Stimulated activated naive CD4-positive, alpha-beta T cell (primary cell): ENCODE data around the gene MPZL1.

Experiments used
- DNase-seq, 6 experiments: peaks; one replicate each; lab custom pipeline; 2025; lab: John Stamatoyannopoulos, UW

The MPZL1 gene

GRCh38 chr1:167721617-167722151, at the start of gene MPZL1:
Gene MPZL1 (plus strand): TSS chr1:167721982. CDS start chr1:167722152, 170 bp downstream.
- peak; percentile 75 to 91 (median 85) for DNase-seq

- DNase-seq = no peak
These were observed 49.0 kb upstream of the MPZL1 start for GRCh38 chr1:167672831-167673230.

GRCh38 chr1:167673265-167673664, 48.5 kb upstream of the MPZL1 start:
- no peak for DNase-seq

GRCh38 chr1:167674156-167674555, 47.6 kb upstream of the MPZL1 start:
- no peak for DNase-seq

GRCh38 chr1:167675440-167675839, 46.3 kb upstream of the MPZL1 start:
- DNase-seq = no peak

- DNase-seq = no peak
These were observed 45.4 kb upstream of the MPZL1 start for GRCh38 chr1:167676205-167676915.

GRCh38 chr1:167676916-167677848, 44.6 kb upstream of the MPZL1 start:
- DNase-seq = no peak

- DNase-seq = no peak
These were observed 43.4 kb upstream of the MPZL1 start for GRCh38 chr1:167678422-167678821.

- DNase-seq = no peak
These were observed 42.9 kb upstream of the MPZL1 start for GRCh38 chr1:167678838-167679237.

- no peak for DNase-seq
These were observed 42.1 kb upstream of the MPZL1 start for GRCh38 chr1:167679714-167680113.

- no peak for DNase-seq
These were observed 40.8 kb upstream of the MPZL1 start for GRCh38 chr1:167681024-167681423.

GRCh38 chr1:167681451-167682098, 40.2 kb upstream of the MPZL1 start:
- DNase-seq = no peak

GRCh38 chr1:167683226-167683625, 38.6 kb upstream of the MPZL1 start:
- no peak for DNase-seq

- no peak for DNase-seq
These were observed 37.9 kb upstream of the MPZL1 start for GRCh38 chr1:167683641-167684502.

GRCh38 chr1:167685844-167686243, 35.9 kb upstream of the MPZL1 start:
- no peak for DNase-seq

GRCh38 chr1:167687919-167688519, 33.8 kb upstream of the MPZL1 start:
- peak; percentile 48 to 83 (median 65) for DNase-seq

GRCh38 chr1:167689567-167689920, 32.2 kb upstream of the MPZL1 start:
- no peak for DNase-seq

GRCh38 chr1:167690053-167690452, 31.7 kb upstream of the MPZL1 start:
- no peak for DNase-seq

- no peak for DNase-seq
These were observed 28.2 kb upstream of the MPZL1 start for GRCh38 chr1:167693425-167694045.

- no peak for DNase-seq
These were observed 27.1 kb upstream of the MPZL1 start for GRCh38 chr1:167694691-167695090.

- no peak for DNase-seq
These were observed 26.6 kb upstream of the MPZL1 start for GRCh38 chr1:167695147-167695546.
